Measurements from ENCODE around the gene PTCHD1. TPM values are rescaled to one million over a fixed set of nuclear protein-coding genes. Genes with fewer than 3 reads are reported as not detected.

The PTCHD1 gene
- total RNA-seq, 1 donor from 2014 or later, result 7.0 TPM

DNA sequence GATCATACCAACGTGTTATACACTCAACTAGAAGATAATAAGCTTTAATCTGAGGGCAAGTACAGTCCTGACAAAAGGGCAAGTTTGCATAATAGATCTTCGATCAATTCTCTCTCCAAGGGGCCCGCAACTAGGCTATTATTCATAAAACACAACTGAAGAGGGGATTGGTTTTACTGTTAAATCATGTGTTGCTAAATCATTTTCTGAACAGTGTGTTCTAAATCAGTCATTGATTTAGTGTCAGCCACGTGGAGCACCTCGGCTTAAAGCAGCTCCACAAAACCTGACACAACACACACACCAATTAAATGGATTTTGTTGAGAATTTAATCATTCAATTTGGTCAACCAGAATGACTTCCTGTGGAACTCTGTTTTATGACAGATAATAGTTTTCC, 61.6 kb downstream of the PTCHD1 start:
- peaks cover 3% of the 10 kb centered on the region for H3K36me3 Mint-ChIP-seq
- no peak overlapping the region for H3K27ac Mint-ChIP-seq
- no peak overlapping the region for H3K4me3 Mint-ChIP-seq
- DNase-seq (ENCODE audit: low spot score in 2 of 2, unreplicated experiment in 2 of 2), result no peak
- TF ChIP-seq CTCF (IDR thresholded peaks at IDR 0.05; ENCODE audit: unreplicated experiment), result no peak
- peaks cover 5% of the 10 kb centered on the region for H3K9me3 Mint-ChIP-seq
- no peaks in the 10 kb centered on the region for H3K4me1 Mint-ChIP-seq
- peaks cover 2% of the 10 kb centered on the region for H3K27me3 Mint-ChIP-seq (ENCODE audit: low read depth)

DNA sequence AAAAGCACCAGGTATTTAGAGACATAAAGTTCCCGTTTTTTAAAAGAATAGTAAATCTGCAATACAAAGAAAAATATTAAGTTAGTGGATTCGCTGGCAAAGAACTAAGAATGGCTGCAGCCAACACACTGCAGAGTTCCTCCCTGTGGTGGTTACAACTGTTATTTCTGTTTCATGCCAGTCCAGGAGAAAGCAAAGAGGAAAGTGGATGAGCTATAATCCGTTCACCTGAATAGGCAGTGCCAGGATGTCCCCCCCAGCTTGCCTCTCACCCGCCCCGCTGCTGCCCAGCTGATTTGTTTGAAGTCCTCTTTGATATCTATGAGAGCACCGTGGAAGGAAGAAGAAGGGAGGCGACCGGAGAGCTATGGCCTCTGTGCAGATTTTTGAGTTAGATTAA, 63.9 kb downstream of the PTCHD1 start:
- Mint-ChIP-seq H3K9me3 (no peaks in the 10 kb centered on the region), H3K36me3 (no peaks in the 10 kb centered on the region), H3K4me3 (no peak overlapping the region), H3K27me3 (ENCODE audit: low read depth) (peaks cover 2% of the 10 kb centered on the region), H3K4me1 (no peaks in the 10 kb centered on the region), H3K27ac (no peak overlapping the region)
- no peak for DNase-seq (ENCODE audit: low spot score in 2 of 2, unreplicated experiment in 2 of 2)
- TF ChIP-seq CTCF (IDR thresholded peaks at IDR 0.05; ENCODE audit: unreplicated experiment), result no peak

DNA sequence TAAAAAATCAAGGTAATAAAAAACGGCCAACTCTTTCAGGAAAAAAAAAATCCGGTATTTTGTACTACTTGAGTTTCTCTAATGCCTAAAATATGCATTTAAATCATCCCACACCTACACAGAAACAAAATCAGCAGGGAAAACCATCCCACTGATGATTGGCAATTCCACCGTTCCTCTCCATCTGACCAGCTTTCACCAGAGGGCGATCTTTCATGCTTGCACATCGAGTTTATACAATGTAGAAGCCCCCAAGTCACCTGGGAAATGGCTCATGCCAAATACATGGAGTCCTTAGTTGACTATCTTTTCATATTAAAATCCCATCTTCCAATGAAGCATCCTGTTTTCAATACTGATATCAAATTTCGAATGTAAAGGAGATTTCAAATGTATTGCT, 69.2 kb downstream of the PTCHD1 start:
- Mint-ChIP-seq H3K27ac (no peak overlapping the region), H3K27me3 (ENCODE audit: low read depth) (no peaks in the 10 kb centered on the region)
- DNase-seq (ENCODE audit: low spot score in 2 of 2, unreplicated experiment in 2 of 2), result no peak

DNA sequence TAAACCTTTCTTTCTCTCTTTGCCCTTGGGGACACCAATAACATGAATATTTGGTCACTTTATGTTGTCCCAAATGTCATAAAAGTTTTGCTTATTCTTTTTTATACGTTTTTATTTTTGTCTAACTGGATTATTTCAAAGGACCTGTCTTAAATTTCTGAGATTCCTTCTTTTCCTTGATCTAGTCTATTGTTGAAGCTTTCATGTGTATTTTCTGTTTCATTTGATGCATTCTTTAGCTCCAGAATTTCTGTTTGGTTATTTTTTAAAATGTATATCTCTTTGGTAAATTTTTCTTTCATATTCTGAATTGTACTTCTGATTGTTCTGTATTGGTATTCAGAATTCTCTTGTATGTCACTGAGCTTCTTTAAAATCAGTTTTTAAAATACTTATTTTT, 88.3 kb downstream of the PTCHD1 start:
- Mint-ChIP-seq H3K9me3 (peaks cover 45% of the 10 kb centered on the region), H3K27me3 (ENCODE audit: low read depth) (no peaks in the 10 kb centered on the region), H3K36me3 (no peaks in the 10 kb centered on the region), H3K4me1 (no peaks in the 10 kb centered on the region), H3K27ac (no peak overlapping the region), H3K4me3 (no peak overlapping the region)
- no peak for TF ChIP-seq CTCF (IDR thresholded peaks at IDR 0.05; ENCODE audit: unreplicated experiment)
- no peak for DNase-seq (ENCODE audit: low spot score in 2 of 2, unreplicated experiment in 2 of 2)

More for the DNA sequence above, 69.2 kb downstream of the PTCHD1 start:
- Mint-ChIP-seq H3K9me3 (no peaks in the 10 kb centered on the region), H3K4me1 (peaks cover 15% of the 10 kb centered on the region), H3K4me3 (no peak overlapping the region), H3K36me3 (no peaks in the 10 kb centered on the region)
- no peak for TF ChIP-seq CTCF (IDR thresholded peaks at IDR 0.05; ENCODE audit: unreplicated experiment)

- H3K4me1 Mint-ChIP-seq, result no peaks in the 10 kb centered on the region
- TF ChIP-seq CTCF (IDR thresholded peaks at IDR 0.05; ENCODE audit: unreplicated experiment), result no peak
- H3K27me3 Mint-ChIP-seq (ENCODE audit: low read depth), result no peaks in the 10 kb centered on the region
- H3K4me3 Mint-ChIP-seq, result no peak overlapping the region
- no peaks in the 10 kb centered on the region for H3K36me3 Mint-ChIP-seq
- H3K27ac Mint-ChIP-seq, result peak overlapping the region; percentile 40
- H3K9me3 Mint-ChIP-seq, result peaks cover 11% of the 10 kb centered on the region
- DNase-seq (ENCODE audit: low spot score in 2 of 2, unreplicated experiment in 2 of 2), result no peak
These were observed 99.8 kb downstream of the PTCHD1 start for GRCh38 chrX:23434356-23434884.

DNA sequence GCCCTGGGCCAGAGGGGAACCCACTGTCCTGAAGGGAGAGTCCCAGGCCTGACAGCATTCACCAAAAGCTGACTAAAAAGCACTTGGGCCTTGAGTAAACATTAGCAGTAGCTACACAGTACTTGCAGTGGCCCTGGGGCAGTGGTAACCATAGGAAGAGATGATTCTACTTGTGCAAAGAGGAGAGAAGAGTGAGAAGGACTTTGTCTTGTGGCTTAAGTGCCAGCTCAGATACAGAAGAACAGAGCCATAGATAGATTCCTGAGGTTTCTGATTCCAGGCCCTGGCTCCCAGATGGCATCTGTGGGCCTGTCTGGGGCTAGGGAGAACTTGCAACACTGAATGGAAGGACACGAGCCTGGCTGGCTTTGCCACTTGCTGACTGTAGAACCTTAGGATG, 100.5 kb downstream of the PTCHD1 start:
- no peak for TF ChIP-seq CTCF (IDR thresholded peaks at IDR 0.05; ENCODE audit: unreplicated experiment)
- Mint-ChIP-seq H3K4me1 (no peaks in the 10 kb centered on the region), H3K36me3 (no peaks in the 10 kb centered on the region), H3K9me3 (peaks cover 9% of the 10 kb centered on the region), H3K4me3 (no peak overlapping the region), H3K27ac (no peak overlapping the region), H3K27me3 (ENCODE audit: low read depth) (no peaks in the 10 kb centered on the region)
- no peak for DNase-seq (ENCODE audit: low spot score in 2 of 2, unreplicated experiment in 2 of 2)

Data from mesothelial cell of epicardium (in vitro differentiated cells).